GM21367 (cell line): ENCODE data around the gene KCNN3.

Experiments used
- ATAC-seq: cut with Tn5 transposase; IDR thresholded peaks from one replicate; pipeline ENCODE4 v1.9.1; 2021; ENCODE audit not compliant: unreplicated experiment

KCNN3 gene

DNA sequence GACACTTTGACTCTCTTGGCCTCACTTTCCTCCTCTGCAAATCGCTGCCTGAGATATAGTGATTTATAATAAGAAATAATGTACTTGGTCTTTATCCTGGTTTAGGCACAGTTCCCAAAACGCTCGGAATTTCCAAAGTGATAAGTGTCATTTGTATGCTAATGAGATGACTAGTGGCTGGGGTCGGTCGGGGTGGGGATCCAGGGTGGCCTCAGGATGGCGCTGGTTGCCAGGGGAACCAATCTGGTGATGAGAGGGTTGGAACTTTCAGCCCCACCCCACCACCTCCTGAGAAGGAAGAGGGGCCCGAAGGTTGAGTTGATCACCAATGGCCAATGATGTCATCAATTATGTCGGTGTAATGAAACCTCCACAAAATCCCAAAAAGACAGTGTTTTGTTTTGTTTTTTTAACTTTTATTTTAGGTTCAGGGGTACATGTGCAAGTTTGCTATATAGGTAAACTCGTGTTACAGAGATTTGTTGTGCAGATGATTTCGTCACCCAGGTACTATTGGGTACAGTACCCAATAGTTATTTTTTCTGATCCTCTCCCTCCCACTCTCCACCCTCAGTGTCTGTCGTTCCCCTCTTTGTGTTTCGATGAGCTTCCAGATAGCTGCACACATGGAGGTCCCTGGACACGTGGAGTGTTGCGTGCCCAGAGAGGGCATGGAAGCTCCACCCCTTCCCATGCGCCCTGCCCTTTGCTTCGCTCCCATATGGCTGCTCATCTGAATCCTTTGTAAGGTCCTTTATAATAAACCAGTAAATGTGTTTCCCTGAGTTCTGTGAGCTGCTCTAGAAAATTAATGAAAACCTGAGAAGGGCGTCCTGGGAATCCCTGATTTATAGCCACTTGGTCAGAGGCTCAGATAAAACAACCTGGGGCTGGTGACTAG, 97.2 kb downstream of the KCNN3 start:
- ATAC-seq = no peak

DNA sequence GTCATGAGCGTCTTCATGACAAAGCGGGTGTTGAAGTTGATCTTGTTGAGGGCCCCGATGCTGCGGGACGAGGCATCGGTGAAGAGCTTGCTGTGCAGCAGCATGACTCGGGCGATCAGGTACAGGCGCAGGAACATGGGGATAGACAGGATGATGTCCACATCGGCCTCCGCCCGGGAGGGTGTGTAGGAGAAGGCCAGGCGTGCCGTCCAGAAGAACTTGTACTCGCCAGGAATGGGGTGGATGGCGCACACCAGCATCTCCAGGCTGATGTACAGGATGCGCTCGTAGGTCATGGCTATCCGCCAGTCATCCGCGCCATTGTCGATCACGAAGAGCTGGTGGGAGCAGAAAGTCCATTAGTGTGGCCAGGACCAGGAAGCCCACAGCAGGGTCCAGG, 98.0 kb downstream of the KCNN3 start:
- no peak for ATAC-seq

DNA sequence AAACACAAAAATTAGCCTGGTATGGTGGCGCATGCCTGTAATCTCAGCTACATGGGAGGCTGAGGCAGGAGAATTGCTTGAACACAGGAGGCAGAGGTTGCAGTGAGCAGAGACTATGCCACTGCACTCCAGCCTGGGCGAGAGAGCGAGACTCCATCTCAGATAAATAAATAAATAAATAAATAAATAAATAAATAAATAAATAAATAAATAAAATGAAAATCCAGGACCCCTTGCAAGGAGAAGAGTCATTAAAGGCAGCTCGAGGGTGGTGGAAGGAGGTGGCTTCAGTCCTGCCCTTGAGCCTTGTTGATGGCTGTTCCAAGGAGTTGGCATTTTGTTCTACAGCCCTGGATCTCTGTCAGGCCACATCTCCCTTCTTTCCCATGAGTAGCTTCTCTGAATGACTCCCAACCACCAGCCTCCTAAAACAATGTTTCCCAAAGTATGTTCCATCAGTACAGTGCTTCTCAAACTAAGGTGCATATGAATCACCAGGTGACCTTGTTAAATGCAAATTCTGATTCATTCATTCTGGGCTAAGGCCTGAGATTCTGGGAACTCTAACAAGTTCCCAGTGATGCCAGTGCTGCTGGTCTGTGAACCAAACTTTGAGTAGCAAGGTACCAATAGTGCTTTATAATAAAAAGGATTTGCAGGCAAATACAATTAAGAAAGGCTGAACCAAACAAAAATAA, 99.0 kb downstream of the KCNN3 start:
- ATAC-seq = no peak

DNA sequence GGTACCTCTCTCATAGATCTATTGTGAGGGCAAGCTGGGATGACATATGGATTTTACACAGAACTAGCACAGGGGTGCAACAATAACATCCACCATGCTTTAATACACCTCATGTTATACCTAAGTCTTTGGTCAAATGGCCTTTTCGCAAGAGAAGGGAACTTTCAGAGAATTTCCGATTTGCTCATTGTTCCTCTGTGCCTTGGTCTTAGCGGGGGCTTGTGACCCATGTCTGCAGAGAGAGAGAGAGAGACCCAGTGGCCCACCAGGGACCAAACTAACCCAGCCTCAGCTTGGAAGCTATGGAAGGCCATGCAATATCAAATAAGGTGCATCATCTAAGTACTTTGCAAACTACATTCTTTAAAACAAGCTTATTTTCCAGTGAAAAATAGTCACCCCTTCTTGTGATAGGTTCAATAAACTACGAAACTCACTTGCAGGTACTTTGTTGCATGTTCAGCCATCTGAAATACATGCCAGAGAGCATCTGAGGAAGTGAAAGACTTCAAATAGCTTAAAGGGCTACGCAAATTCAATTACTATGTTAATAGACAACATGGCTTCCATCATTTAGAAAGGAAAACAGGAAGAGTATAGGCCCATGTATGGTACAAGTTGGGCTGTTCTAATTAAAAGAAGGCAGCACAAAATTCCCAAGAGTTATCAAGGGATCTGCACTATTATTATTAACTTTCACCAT, 100.7 kb downstream of the KCNN3 start:
- ATAC-seq = no peak

DNA sequence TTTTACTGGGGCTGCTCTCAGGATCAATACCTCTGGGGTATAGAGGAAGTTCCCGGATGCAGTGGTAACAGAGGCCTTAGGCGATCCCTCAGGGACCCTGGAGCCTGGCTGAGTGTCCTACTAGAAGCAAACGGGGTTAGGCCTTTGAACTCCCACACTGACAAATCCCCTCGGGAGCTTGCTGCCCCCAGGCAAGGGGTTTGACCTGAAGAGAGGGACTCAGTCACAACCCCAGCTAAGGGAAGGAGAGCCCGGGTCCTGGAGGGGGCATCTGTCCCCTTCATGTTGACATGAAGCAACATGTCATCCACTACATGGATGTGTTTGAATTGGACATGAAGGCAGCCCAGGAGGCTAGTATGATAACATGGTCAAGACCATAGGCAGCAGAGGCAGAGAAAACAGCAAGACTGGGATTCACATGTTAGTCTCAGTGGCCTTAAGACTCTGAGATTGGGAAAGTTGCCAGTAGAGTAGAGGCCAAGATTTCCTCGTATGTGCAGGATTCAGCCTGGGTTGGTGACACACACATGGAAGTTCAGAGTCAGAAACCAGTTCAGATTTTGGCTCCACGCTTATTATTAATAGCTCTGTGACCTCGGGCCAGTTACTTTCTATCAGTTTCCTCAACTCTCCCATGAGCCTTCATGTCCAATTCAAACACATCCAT, 101.5 kb downstream of the KCNN3 start:
- no peak for ATAC-seq

DNA sequence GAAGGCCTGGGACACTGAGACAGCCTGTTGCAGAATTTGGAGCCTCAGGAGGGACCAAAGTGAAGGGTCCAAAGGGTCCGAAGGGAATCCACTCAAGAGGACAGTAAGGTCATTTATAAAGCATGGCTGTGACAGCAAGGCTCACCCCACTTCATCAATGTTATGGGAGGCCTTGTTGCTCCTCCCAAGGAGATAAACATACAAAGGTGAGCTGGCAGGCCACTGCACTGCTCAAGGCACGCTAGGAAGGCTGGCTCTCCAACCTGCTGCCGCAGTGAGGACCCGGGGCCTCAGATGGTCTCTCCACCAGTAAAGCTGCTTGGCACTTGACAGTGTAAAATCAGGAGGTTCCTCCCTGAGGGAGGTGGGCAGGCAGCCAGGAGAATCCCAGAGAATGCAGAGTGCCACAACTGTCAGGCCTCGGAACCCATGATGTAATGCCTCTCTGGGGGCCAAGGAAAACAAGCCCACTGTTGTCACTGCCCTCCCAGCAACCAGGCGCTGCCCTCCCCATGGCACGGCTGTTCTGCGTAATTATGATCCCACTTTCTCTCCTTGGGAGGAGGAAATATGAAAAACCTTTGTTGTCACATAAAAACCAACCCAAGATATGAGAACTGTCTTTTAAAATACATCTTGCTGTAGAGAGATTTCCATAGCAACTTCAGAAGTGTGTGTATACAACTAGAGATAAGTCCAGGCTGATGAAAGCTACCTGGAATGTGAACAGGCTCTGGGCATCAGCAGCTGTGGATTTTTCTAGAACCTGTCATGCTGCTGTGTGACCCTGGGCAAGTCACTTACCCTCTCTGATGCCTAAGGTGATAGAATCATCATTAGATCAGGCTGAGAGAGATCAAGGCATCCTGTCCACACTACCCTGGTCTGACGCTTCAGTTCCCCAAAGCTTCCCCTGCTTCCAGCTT, 102.5 kb downstream of the KCNN3 start:
- no peak for ATAC-seq

GRCh38 chr1:154765970-154766369, 104.1 kb downstream of the KCNN3 start:
- no peak for ATAC-seq

GRCh38 chr1:154764773-154765172, 105.3 kb downstream of the KCNN3 start:
- ATAC-seq = no peak

GRCh38 chr1:154764181-154764580, 105.9 kb downstream of the KCNN3 start:
- ATAC-seq = no peak

DNA sequence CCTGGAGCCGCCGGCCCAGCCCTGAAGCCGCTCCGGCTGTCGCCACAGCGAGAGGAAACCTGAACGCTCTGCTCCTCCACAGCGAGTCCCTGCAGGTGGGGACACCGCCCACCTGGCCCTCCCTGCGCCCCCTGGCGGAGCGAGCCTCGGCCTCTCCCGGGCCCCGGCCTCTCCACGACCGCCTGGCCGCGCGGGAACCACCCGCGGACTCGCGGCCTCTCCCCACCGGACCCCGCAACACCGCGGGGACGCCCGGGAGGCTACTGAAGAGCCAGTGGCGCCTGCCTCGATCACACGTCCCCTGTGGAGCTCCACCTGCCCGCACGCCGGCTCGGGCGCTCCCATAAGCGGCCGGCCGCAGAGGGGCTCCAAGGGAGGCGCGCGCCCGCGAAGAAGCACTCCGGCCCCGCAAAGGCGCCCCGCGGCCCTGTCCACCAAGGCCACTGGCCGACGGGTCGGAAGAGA, 109.6 kb downstream of the KCNN3 start:
- ATAC-seq = no peak

- no peak for ATAC-seq
These were observed 110.3 kb downstream of the KCNN3 start for GRCh38 chr1:154759793-154760192.

DNA sequence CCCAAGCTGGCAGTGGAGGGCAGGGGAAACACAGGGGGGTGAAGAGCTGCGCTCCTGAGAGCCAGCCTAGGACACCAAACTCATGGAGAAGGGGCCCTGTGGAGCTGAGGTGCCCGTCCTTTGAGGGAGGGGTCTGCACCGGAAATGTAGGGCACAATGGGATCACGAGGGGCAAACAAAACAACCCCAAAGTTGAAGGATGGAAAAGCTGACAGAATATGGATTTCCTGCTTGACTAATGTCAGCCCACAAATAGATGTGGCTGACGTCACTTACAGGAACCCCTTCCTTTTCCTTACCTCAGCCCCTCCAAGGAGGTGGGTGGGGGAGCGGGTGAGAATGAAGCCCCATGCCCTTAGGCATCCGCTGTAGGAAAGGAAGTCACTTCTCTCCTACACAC, 110.9 kb downstream of the KCNN3 start:
- ATAC-seq = no peak

DNA sequence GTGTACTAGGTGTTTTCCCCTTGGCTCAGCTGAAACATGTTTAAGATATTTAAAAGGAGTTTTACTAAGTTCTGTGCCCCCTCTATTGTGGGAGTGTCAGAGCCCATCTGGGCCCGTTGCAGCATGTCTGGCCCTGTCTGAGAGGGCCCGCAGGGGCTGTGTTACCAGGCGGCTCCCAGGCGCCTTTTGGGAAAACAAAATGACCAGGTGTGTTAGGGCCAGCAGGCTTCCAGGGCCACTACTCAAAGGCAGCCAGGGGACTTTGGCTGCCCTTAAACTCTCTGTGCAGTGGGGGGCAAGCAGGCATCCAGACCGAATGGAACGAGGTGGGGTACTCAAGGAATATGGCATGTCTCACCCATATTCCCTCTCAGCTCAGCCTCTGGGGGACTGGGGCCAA, 111.7 kb downstream of the KCNN3 start:
- ATAC-seq = no peak

DNA sequence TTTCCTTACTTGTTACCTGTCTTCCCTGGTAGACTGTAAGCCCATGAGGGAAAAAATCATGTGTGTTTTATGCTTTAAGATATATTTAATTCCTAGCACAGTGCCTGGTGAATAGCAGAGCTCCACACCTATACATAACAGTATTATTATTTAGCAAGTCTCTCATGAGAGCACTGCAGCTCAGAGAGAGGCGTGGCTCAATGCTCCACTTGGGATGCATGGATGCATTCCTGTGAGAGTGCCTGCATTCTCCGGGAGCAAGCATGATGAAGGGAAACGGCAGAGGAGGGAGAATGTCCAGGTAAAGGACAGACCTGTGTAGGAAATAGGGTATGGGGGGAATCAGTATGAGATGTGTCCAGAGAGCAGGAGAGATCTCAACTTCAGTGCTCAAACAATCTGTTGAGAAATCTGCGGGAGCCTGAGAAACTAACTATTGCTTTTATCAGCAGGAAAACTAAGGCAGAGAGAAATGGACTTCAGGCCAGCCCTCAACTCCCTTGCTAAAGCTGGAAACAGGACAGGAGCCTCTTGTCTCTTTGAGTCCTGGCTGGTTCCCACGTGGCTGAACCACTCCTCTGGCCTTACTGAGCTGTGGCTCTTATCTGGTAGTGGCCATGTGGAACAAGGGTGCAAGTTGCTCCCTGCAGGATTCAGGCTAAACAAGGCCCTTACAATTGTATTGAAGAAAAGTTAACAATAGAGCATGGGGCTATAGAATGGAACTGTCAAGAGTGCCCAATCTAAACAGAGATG, 113.1 kb downstream of the KCNN3 start:
- no peak for ATAC-seq

DNA sequence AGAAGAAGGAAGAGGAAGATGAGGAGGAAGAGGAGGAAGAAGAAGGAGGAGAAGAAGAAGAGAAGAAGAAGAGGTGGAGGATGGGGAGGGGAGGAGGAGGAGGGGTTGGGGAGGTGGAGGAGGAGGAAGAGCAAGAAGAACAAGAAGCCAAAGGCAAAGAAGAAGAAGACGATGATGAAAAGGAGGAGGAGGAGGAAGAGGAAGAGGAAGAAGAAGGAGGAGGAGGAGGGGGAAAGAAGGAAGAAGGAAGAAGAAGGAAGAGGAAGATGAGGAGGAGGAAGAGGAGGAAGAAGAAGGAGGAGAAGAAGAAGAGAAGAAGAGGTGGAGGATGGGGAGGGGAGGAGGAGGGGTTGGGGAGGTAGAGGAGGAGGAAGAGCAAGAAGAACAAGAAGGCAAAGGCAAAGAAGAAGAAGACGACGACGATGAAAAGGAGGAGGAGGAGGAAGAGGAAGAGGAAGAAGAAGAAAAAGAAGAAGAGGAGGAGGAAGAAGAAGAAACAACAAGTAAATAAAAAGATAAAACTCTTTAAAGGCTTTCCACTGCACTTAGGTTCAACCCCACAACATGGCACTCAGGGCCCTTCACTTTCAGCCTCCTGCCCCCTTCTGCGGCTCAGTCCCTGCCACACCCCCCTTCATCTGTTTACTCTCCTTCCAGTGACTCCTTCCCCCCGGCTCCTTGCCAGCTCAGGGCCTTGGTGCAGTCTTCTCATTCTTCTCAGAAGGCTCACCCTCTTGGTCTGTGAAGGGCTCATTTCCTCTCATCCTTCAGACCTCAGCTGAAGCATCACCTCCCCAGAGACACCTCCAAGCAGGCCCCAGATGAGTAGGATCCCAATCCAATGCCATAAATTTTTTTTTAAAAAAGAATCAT, 114.0 kb downstream of the KCNN3 start:
- ATAC-seq = no peak

- no peak for ATAC-seq
These were observed 116.7 kb downstream of the KCNN3 start for GRCh38 chr1:154753426-154753825.

DNA sequence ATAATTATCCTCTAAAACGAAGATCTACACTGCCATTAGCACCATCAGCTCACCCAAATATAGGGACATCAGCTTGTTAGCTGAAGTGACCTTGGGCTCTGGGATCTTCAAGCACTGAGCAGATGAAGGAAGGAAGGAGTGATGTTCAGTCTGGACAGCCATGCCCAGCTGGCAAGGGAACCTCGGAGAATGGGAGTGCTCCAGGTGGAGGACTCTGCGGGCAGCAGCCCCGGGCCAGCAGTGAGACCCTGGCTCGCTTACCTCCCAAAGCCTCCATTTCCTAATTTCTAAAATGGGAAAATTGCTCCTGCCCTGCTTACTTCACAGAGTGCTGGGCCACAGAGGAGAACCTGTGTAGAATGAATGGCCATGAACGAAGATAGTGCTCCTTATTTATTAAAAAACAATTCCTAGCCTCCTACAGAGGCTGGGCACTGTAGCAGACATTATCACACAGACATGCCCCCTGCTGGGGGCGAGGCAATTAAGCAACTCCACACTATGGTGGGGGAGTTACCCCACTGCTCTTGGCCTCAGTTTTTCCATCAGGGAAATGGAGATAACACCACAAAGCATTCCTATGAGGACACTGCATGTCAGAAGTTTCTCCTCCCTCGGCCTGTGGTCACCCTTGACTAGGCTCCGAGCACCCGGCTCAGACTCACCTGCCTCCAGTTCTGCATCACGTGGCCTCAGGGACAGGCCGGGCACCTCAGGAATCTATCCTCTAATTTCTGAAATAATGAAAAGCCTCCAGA, 117.6 kb downstream of the KCNN3 start:
- no peak for ATAC-seq

GRCh38 chr1:154751690-154752089, 118.4 kb downstream of the KCNN3 start:
- no peak for ATAC-seq
